Measurements from ENCODE around the gene C11orf58. TPM values are rescaled to one million over a fixed set of nuclear protein-coding genes. Genes with fewer than 3 reads are reported as not detected.

Gene C11orf58
- total RNA-seq, 1 donor from 2014 or later, result 188 TPM

- DNase-seq, result peak; percentile 73
Observed at GRCh38 chr11:16804104-16804947, 65.9 kb downstream of the C11orf58 start.

- no peak for DNase-seq
Observed at GRCh38 chr11:16805938-16806337, 67.5 kb downstream of the C11orf58 start.

- peak; percentile 39 for DNase-seq
Observed at GRCh38 chr11:16806791-16807190, 68.3 kb downstream of the C11orf58 start.

- DNase-seq, result no peak
Observed at GRCh38 chr11:16807306-16807705, 68.9 kb downstream of the C11orf58 start.

All from skin of body (tissue), 2 donors.